Astrocyte of the spinal cord (primary cell): Measurements from ENCODE around the gene ICOS.

Experiments
- DNase-seq: peaks from one replicate; pipeline ENCODE4 v3.0.0; 2011; ENCODE audit warnings: low read depth, low spot score
- H3K4me3 ChIP-seq: 2 replicates; pipeline ENCODE4 v1.5.1; 2011; ENCODE audit warnings: low read depth, mild to moderate bottlenecking, low read length, moderate library complexity
- in situ Hi-C: cut with HindIII; loops from 2 replicates; pipeline ENCODE4 v1.10.0; 2017; ENCODE audit warnings: low sequenced_read_pairs
- TF ChIP-seq, protein P1 (sequence below): IDR thresholded peaks from 2 replicates; pipeline ENCODE4 v1.5.1; 2012; ENCODE audit warnings: low read depth, mild to moderate bottlenecking, low read length, inconsistent platforms

ICOS gene

DNA sequence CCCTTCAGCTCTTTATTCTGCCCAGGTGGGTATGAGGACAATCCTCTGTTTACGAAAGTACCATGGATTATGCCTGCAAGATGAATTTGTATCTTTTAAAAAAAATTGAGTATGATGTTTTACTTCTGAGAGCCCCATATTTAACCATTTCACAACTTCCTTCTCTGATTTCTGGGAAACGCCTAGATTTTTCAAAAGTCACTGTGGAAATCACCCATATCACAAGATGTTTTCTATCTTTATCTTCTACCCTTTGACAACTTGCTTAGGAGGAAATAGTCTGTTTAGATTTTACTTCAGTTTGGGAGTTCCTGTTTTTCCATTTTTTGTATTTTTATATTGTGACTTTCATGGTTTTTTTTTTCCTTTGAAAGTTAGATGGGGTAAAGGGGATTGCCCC lies 53.0 kb downstream of the ICOS start:
- no peak for DNase-seq
- no peak overlapping the region for H3K4me3 ChIP-seq
- TF ChIP-seq, protein P1, sequence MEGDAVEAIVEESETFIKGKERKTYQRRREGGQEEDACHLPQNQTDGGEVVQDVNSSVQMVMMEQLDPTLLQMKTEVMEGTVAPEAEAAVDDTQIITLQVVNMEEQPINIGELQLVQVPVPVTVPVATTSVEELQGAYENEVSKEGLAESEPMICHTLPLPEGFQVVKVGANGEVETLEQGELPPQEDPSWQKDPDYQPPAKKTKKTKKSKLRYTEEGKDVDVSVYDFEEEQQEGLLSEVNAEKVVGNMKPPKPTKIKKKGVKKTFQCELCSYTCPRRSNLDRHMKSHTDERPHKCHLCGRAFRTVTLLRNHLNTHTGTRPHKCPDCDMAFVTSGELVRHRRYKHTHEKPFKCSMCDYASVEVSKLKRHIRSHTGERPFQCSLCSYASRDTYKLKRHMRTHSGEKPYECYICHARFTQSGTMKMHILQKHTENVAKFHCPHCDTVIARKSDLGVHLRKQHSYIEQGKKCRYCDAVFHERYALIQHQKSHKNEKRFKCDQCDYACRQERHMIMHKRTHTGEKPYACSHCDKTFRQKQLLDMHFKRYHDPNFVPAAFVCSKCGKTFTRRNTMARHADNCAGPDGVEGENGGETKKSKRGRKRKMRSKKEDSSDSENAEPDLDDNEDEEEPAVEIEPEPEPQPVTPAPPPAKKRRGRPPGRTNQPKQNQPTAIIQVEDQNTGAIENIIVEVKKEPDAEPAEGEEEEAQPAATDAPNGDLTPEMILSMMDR = no peak
- in situ Hi-C loops = no loop called here

- TF ChIP-seq, protein P1 = no peak
- H3K4me3 ChIP-seq = no peak overlapping the region
- DNase-seq = no peak
- in situ Hi-C loops = no loop called here
Observed at GRCh38 chr2:203992509-203992908, 55.9 kb downstream of the ICOS start.

- in situ Hi-C loops = no loop called here
- no peak overlapping the region for H3K4me3 ChIP-seq
- TF ChIP-seq, protein P1 = no peak
- DNase-seq = no peak
Observed at GRCh38 chr2:203993011-203993410, 56.4 kb downstream of the ICOS start.

- in situ Hi-C loops = no loop called here
- DNase-seq = no peak
- TF ChIP-seq, protein P1 = no peak
- no peak overlapping the region for H3K4me3 ChIP-seq
Observed at GRCh38 chr2:203993560-203993959, 57.0 kb downstream of the ICOS start.

- TF ChIP-seq, protein P1 = no peak
- no peak for DNase-seq
- in situ Hi-C loops = no loop called here
- no peak overlapping the region for H3K4me3 ChIP-seq
Observed at GRCh38 chr2:203994735-203995134, 58.2 kb downstream of the ICOS start.

DNA sequence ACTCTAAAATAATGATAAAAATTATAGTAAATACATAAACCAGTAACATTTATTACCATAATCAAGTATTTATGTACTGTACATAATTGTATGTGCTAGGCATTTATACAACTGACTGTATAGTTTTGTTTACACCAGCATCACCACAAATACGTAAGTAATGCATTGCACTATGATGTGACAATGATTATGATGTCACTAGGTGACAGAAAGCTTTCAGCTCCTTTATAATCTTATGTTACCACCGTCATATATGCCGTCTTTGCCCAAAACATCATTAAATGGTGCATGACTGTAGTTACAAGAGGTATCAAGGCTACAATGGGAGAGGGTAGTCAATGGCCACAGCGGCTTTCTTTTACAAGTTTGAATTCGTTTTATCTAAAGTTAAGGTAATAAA lies 60.1 kb downstream of the ICOS start:
- in situ Hi-C loops = no loop called here
- TF ChIP-seq, protein P1 = no peak

GRCh38 chr2:203997481-203997880 lies 60.9 kb downstream of the ICOS start:
- in situ Hi-C loops = no loop called here
- H3K4me3 ChIP-seq = no peak overlapping the region
- TF ChIP-seq, protein P1 = no peak
- no peak for DNase-seq

More for the DNA sequence above, 60.1 kb downstream of the ICOS start:
- H3K4me3 ChIP-seq = no peak overlapping the region
- no peak for DNase-seq
